ENCODE data around the gene TRMT112. TPM values are rescaled to one million over a fixed set of nuclear protein-coding genes. Genes with fewer than 3 reads are reported as not detected.

TRMT112 gene
- total RNA-seq, 2 donors from 2014 or later: 170 to 223 TPM

GRCh38 chr11:64289002-64289564 lies 28.3 kb downstream of the TRMT112 start:
- DNase-seq (no peak), ATAC-seq (no peak)
- H3K27ac ChIP-seq: no peak overlapping the region
- H3K4me3 ChIP-seq: no peak overlapping the region
- intact Hi-C loops (cut with DNase I): no loop called here
- WGBS, 2 donors: 88 to 93% methylated on average over 8 to 12 of the region's 13 CpGs
- H3K9me3 ChIP-seq: no peaks in the 10 kb centered on the region
- peaks cover 28% of the 10 kb centered on the region for H3K4me1 ChIP-seq
- H3K36me3 ChIP-seq (replicated peaks in 1 of 2; ENCODE audit: insufficient read depth in 1 of 2, low read depth in 2 of 2): no peaks in the 10 kb centered on the region
- no peak for TF ChIP-seq CTCF (IDR thresholded peaks at IDR 0.05)
- TF ChIP-seq POLR2A (IDR thresholded peaks at IDR 0.05): no peak
- peaks cover 0 to 21% of the 10 kb centered on the region in 2 donors for H3K27me3 ChIP-seq

GRCh38 chr11:64288353-64288750 lies 29.0 kb downstream of the TRMT112 start:
- no peak for DNase-seq
- no peak for ATAC-seq
- peaks cover 0 to 21% of the 10 kb centered on the region in 2 donors for H3K27me3 ChIP-seq
- 90 to 93% methylated on average over 3 to 4 of the region's 9 CpGs for WGBS, 2 donors
- no peak overlapping the region for H3K4me3 ChIP-seq
- no peaks in the 10 kb centered on the region for H3K9me3 ChIP-seq
- peaks cover 35% of the 10 kb centered on the region for H3K4me1 ChIP-seq
- intact Hi-C loops (cut with DNase I): no loop called here
- no peaks in the 10 kb centered on the region for H3K36me3 ChIP-seq (replicated peaks in 1 of 2; ENCODE audit: insufficient read depth in 1 of 2, low read depth in 2 of 2)
- TF ChIP-seq CTCF (IDR thresholded peaks at IDR 0.05) (no peak), POLR2A (IDR thresholded peaks at IDR 0.05) (no peak)
- H3K27ac ChIP-seq: no peak overlapping the region

GRCh38 chr11:64287676-64288352 lies 29.5 kb downstream of the TRMT112 start:
- intact Hi-C loops (cut with DNase I): no loop called here
- TF ChIP-seq CTCF (IDR thresholded peaks at IDR 0.05) (no peak), POLR2A (IDR thresholded peaks at IDR 0.05) (no peak)
- no peaks in the 10 kb centered on the region for H3K36me3 ChIP-seq (replicated peaks in 1 of 2; ENCODE audit: insufficient read depth in 1 of 2, low read depth in 2 of 2)
- H3K27ac ChIP-seq: no peak overlapping the region
- H3K4me1 ChIP-seq: peaks cover 40% of the 10 kb centered on the region
- no peak overlapping the region for H3K4me3 ChIP-seq
- WGBS, 2 donors: 94% methylated on average over 33 of the region's 33 CpGs; no CpG with 5 or more reads in 1 of the 2 donors
- DNase-seq: no peak
- no peaks in the 10 kb centered on the region for H3K9me3 ChIP-seq
- H3K27me3 ChIP-seq: peaks cover 0 to 16% of the 10 kb centered on the region in 2 donors
- no peak for ATAC-seq

GRCh38 chr11:64286801-64287159 lies 30.6 kb downstream of the TRMT112 start:
- Histone ChIP-seq H3K36me3 (replicated peaks in 1 of 2; ENCODE audit: insufficient read depth in 1 of 2, low read depth in 2 of 2) (no peaks in the 10 kb centered on the region), H3K27me3 (peaks cover 0 to 6% of the 10 kb centered on the region in 2 donors), H3K9me3 (no peaks in the 10 kb centered on the region), H3K4me3 (no peak overlapping the region), H3K27ac (no peak overlapping the region), H3K4me1 (peaks cover 32% of the 10 kb centered on the region)
- ATAC-seq (no peak), DNase-seq (no peak)
- intact Hi-C loops (cut with DNase I): no loop called here
- 60 to 64% methylated on average over 9 of the region's 9 CpGs for WGBS, 2 donors
- TF ChIP-seq POLR2A (IDR thresholded peaks at IDR 0.05) (no peak), CTCF (IDR thresholded peaks at IDR 0.05) (no peak)

Data from body of pancreas (tissue), 4 donors.